ENCODE results near the gene HLA-F.
A peak's percentile ranks its signal among the peaks of the same experiment; 100 is the strongest.

The HLA-F gene

DNA sequence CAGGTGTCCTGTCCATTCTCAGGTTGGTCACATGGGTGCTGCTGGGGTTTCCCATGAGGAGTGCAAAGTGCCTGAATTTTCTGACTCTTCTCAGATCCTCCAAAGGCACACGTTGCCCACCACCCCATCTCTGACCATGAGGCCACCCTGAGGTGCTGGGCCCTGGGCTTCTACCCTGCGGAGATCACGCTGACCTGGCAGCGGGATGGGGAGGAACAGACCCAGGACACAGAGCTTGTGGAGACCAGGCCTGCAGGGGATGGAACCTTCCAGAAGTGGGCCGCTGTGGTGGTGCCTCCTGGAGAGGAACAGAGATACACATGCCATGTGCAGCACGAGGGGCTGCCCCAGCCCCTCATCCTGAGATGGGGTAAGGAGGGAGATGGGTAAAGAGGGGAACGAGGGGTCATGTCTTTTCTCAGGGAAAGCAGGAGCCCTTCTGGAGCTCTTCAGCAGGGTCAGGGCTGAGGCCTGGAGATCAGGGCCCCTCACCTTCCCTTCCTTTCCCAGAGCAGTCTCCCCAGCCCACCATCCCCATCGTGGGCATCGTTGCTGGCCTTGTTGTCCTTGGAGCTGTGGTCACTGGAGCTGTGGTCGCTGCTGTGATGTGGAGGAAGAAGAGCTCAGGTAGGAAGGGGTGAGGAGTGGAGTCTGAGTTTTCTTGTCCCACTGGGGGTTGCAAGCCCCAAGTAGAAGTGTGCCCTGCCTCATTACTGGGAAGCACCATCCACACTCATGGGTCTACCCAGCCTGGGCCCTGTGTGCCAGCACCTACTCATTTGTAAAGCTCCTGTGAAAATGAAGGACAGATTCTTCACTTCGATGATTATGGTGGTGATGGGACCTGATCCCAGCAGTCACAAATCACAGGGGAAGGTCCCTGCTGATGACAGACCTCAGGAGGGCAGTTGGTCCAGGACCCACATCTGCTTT lies 2.0 kb downstream of the HLA-F start:
- no peak for DNase-seq

DNA sequence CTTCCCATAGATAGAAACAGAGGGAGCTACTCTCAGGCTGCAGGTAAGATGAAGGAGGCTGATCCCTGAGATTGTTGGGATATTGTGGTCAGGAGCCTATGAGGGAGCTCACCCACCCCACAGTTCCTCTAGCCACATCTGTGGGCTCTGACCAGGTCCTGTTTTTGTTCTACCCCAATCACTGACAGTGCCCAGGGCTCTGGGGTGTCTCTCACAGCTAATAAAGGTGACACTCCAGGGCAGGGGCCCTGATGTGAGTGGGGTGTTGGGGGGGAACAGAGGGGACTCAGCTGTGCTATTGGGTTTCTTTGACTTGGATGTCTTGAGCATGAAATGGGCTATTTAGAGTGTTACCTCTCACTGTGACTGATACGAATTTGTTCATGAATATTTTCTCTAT lies 2.8 kb downstream of the HLA-F start:
- DNase-seq = no peak

DNA sequence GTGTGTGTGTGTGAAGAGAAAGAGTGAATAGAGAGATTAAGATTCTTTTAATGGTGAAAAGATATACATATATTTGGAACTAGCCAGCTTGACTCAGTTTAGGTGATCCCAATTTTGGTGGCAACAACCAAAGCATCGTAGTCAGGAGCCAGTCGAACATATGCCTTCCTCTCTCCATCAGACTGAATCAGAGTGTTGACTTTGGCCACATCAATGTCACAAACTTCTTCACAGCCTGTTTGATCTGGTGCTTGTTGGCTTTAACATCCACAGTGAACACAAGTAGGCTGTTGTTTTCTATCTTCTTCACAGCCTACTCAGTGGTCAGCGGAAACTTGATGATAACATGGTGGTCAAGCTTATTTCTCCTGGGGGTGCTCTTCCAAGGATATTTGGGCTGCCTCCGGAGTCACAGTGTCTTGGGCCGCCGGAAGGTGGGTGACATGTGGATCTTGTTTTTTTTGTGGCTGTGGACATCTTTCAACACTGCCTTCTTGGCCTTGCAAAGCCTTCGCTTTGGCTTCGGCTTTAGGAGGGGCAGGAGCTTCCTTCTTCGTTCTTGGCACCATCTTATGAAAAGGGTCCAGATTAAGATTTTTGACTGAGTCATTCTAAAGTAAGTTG lies 3.4 kb downstream of the HLA-F start:
- DNase-seq = no peak

DNA sequence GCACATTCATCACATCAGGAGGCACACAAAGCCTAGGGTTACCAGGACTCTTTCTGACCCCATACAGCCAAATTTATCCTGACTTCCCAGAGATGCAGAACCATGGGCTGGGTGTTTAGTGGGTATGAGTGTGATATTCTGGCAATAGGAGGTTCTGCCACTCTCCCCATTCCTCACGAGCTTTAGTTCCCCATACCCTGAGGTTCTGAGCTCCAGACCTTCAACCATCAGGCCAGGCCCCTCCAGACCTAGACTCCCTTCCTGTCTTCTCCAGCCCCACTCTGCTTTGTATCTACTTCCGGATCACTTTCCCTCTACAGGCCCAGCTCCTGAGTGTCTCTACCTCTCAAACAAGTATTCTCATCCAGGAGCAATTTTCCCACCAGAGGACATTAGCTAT lies 4.4 kb downstream of the HLA-F start:
- DNase-seq = no peak

DNA sequence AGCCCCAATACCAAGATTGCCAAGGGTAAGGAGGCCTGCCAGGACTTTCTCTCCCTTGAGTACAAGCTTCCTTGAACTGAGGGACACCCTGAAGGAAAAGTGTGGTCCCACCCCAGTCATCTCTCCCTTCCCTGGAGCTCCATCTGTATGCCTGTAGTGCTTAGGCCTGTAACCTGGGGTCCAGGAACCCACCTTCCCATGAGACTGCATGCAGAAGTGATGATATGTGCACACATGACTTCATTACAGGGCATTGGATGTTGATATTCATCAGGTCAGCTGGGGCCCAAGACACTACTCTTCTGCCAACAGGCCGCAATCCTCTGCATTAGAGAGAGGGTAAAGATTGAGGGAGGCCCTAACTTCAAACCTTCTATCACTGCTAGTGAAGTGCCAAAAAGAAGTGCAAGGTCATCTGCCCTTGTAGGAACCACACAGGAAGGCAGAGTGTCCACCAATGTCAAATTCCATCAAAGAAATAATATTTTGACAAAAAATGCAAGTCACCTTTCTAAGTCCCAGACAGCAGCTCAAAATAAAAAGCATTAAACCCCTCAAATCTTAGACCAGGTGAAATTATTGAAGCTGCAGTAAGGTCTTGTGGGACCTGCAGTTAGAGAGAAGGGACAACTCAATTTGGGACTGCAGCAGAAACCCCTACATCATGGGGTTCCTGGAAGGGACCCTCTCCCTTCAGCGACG lies 5.1 kb downstream of the HLA-F start:
- DNase-seq = no peak

DNA sequence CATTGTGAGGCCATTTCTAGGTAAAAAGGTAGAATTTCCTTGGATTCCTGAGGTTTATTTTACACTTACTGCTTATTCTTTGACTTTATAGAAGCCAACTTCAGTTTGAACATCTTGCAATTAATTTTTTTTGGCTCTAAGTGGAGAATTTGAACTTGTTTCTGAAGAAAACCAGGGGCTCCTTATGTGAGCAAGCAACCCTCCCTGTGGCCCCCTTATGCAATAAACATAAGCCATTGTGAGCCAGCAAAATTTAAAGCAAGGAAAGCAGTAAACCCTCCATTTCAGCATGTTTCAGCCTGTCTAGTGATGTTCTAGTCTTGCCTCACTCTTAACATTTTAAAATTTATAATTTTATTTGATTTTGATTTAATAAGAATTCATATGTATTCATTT lies 5.6 kb downstream of the HLA-F start:
- no peak for DNase-seq

DNA sequence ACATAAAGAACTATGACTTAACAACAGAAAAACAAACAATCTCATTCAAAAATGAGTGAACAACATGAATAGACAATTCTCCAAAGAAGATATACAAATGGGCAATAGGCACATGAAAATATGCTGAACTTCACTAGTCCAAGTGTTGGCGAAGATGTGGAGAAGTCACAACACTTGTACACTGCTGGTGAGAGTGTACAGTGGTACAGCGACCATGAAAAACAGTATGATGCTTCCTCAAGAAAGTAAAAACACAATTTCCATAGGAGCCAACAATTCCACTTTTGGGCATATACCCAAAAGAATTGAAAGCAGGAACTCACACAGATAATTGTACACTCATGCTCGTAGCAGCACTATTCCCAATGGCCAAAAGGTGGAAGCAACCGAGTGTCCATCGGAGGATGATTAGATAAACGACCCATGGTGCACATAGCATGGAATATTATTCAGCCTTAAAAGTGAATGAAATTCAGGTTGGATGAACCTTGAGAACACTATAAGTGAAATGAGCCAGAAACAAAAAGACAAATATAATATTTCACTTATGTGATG lies 6.6 kb downstream of the HLA-F start:
- DNase-seq = no peak

DNA sequence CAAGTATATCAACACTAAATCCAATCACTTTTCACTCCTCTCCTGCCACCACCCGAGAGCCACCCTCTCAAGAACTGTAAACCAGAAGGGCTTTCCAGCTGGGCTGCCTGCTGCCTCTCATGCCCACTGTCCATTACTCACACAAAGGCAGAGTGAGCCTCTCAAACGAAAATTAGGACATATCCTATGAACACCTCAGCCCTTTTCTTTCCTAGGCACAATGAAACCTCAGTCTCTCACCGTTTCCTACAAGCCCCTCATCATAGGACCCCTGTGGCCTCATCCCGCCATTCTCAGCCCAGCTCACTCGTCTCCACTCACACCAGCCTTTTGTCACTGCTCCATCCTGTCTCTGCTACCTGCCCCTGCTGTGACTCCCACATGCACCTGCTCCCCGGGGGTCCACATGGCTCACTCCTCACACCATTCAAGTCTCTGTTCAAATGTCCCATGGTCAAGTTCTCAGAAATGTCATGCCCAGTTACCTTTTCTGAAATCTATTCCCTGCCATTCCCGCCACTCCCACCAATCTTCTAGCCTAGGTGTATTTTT lies 7.4 kb downstream of the HLA-F start:
- DNase-seq = no peak

DNA sequence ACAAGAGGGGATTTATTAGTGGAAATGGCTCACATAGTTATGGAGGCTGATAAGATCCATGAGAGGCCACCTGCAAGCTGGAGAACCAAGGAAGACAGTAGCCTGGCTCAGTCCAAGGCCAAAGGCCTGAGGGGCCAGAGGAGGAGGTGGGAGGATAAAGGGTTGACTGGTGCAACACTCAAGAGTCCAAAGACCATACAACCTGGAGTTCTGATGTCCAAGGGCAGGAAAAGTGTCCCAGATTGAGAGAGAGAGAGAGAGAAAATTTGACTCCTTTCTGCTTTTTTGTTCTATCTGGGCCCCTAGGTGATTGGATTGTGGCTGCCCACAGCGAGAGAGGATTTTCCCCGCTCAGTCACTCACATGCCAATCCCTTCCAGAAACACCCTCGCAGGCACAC lies 8.0 kb downstream of the HLA-F start:
- DNase-seq = no peak

DNA sequence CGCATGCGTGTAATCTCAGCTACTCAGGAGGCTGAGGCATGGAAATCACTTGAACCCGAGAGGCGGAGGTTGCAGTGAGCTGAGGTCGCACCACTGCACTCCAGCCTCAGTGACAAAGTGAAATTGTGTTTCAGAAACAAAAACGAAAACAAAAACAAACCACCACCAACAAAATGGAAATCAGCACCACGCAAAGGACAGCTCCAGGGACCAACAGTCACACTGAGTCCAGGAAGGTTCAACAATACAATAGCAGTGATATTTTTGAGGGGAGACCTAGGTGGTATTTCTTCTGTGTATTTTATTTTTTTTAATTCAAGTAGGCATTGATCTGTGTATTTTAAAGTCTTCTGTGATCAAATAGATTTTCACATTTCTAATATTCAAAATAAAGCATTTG lies 9.8 kb downstream of the HLA-F start:
- DNase-seq = no peak

DNA sequence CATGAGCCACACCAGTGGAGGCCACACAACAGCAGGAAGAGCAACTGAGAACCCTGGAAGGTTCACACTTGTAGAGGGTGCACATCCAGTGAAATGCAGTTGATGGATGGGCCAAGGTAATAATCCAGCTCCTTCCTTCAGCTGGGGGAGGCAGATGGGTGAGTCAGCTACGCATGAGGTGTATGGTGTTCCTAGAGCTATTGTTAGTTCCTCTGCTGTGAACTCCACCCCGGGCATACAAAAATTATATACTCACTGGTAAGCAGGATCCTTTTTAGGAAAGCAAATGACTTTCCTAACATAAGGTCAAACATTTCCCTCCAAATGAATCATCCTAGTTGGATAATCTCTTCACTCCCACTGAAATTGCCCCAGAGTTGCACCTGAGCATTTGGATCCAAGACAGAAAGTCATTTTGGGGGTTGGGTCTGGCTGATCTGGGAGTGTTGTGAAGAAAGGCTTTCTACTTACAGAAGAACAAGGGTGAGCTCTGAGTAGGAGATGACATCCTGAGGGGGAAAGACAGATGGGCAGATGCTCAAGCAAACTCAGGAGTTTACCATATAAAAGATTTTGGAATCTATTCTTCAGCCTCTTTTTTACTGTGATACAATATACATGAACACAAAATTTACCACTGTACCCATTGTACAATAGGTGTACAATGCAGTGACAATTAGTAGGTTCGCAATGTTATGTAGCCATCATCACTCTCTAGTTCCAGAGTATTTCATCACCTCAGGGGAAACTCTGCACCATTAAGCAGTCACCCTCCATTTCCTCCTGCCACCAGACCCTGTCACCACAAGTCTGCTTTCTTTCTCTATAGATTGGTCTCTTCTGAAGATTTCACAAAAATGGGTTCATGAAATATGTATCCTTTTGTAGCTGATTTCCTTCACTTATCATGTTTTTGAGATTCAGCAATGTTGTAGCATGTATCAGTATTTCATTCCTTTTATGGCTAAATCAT lies 11.1 kb downstream of the HLA-F start:
- DNase-seq = no peak

DNA sequence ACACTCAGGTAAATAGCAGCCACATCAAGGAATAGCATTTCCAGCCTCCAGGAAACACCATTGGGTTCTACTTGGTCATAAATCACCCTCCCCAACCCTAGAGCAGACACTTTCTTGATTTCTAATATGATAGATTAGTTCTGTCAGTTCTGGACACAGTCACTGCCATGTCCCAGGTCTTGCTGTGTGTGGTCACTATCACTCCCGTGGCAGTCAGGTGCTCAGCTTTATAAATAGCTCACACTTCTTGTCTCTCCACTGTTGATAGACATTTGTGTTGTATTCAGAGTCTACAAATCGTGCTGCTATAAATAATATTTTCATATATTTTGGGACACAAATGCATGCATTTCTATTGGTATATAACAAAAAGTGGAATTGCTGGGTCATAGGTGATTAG lies 13.3 kb downstream of the HLA-F start:
- no peak for DNase-seq

DNA sequence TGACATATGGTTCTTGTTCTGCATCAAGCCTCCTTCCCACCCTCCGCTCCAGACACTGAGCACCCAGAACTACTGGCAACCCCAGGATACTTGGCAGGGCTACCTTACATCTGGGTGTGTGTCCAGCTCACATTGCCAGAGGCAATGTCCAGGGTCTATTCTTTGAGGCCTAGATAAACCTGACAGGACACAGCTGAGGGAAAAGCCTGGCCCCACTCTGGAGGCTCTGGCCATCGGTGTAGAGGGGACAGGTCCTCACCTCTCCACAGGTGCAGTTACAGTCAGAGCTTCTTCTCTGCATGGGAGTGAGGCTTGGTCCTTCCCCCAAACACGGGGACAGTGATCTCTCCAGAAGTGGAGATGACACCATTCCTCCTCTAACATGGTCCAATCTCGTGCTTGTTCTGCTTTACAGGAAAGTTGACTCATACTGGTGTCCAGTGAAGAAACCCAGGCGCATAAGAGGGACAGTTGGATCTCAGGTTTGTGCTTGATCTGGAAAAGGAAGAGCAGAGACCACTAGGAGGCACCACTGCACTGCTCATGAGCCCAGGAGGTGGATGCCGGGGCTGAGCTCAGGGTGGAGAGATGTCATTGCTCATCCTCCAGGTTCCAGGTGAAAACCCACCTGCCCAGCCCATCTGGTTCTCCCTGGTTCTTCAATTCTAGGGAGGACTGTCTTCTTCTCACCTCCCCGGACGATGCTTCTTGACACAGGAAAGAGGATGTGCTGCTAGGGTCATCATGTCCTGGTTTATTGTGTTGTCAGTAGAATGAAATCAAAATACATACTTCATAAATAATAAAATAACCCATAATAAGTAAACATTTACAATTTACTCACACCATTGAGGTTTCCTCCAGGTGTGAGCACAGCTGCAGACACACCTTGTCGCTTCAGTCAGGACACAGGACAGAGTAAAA lies 14.7 kb downstream of the HLA-F start:
- DNase-seq = peak; percentile 51

DNA sequence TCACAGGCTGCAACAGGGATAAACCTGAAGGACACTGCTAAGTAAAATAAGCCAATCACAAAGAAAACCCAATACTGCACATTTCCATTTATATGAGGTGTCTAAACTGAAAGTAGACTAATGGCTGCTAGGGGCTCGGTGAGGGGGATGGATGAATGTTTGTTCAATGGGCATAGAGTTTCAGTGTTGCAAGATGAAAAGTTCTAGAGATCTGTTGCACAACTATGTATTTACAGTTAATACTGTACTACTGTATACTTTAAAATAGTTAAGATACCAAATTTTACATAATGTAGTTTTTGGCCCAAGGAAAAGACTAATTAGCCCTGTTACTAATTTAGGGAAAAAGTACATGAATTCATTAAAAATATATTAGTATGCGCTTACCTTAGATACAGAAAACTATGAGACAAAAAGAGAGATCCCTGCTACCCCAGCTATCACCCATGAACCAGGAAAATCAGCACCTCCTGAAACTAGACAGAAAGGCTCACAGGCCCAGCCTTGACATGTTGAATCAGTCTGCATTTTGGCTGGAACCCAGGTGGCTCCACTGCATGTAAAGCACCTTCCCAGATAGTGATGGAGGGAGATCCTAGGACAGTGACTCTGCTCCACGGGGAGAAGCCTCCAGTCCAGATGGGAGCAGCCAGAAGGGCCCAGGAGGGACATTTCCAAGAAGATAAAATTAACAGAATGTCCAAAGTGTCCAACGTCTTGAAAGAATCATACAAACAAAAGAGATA lies 16.1 kb downstream of the HLA-F start:
- DNase-seq = no peak

DNA sequence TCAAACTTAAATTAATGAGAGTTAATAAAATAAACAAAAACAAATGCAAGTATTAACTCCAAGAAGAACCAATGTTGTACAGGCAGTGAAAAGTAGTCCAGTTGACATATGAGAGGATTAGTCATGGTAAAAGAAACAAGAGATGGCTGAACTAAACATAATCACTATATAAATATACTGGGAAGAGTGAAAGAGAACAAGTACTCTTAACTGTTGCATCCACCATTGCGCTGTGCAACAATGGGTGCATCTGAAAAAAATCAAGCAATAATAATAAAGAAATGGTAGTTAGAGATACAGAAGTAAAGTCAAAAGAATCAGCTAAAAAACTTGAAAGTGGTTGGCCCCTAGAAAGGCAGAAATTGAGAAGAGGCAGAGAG lies 16.6 kb downstream of the HLA-F start:
- DNase-seq = no peak

DNA sequence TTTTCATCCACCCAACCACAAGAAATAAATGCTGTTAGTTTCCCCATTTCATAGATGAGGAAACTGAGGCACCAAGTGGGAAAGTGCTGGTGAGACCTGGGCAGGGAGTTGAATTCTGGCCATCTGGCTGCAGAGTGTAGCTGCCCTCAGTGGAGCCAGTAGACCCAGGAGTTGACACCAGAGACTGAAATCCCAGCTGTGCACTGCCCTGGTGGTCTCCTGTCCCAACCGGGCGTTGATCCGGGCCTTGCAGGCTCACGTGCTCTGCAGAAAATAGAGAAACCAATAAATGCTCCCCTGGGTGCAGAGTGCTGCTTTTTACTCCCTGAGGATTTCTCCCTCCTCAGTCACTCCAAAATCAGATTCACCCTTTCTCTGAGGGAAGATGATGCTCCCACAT lies 18.4 kb downstream of the HLA-F start:
- no peak for DNase-seq

DNA sequence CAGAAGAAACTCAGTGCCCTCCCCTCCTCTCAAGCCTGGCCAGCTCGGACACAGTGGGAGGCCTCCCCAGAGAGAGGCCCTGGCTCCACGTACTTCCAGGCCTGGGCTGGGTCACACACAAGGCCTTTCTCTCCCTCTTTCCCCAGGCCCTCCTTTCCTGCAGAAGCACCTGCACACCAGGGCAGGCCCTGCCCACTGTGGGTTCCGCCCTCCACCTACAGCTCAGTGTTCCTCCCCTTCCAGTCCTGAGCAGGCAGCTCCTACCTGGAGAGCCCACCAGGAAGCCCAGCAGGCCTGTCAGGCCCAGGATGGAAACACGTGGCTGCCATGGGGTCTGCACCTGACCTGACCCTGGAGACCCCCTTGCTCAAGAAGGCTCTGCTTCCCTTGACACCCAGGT lies 18.9 kb downstream of the HLA-F start:
- DNase-seq = no peak

DNA sequence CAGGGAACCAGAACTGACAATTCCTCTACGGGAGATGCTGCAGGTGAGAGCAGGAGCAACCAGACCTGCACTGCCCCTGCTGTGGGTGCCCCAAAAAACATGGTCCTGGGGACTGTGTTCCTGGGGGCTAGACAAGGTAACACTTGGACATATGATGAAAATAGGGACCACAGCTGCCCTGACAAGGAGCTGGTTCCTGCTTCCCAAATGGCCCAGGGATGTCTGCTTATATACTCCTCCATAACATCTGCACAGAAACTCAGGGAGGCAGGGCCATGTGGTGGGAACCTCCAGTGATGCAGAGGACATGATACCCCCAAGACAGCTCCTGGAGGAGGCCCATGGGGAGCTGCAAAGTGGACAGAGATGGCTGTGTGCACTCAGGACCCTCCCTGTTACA lies 19.8 kb downstream of the HLA-F start:
- no peak for DNase-seq

DNA sequence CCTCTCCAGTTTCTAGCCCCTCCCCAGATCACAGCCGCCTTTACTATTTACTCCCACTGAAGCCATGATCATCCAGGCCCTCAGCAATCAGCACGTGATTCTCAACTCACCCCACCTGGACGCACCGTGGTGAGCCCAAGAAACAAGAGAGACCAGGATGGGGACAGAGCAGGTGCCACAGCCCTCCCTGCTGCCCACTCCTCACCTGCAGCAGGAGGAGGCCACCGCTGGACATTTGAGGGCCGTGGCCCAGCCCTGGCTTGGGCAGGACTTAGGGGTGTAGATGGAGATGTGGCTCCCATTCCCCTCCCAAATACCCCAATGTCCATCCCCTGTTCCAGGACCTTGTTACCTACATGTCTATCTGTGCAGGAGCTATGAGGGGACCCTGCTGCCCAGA lies 20.3 kb downstream of the HLA-F start:
- no peak for DNase-seq

DNA sequence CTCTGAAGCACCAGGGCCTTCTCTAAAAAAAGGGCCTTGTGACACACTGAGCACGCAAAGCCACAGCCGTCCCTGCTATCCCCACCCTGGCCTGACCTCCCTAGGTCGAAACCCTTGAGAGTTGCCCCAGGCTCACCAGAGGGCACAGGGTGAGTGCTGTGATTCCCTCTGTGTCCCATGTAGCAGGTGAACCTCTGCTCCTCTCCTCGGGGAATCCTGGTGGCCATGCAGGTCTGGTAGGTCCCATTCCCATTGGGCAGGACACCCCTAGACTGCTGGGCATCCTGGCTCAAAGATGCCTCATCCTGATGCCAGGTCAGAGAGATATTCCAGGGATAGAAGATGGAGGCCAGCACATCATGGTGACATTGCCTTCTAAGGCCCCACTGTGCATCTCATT lies 20.9 kb downstream of the HLA-F start:
- no peak for DNase-seq

Data from effector CD8-positive, alpha-beta T cell (primary cell).